ENCODE results near the gene CMIP.
"Not testable (repeated sequence)": the region's sequence is repeated elsewhere in the genome, so short reads cannot be mapped to it uniquely, and the experiment has no call there.

Gene CMIP

DNA sequence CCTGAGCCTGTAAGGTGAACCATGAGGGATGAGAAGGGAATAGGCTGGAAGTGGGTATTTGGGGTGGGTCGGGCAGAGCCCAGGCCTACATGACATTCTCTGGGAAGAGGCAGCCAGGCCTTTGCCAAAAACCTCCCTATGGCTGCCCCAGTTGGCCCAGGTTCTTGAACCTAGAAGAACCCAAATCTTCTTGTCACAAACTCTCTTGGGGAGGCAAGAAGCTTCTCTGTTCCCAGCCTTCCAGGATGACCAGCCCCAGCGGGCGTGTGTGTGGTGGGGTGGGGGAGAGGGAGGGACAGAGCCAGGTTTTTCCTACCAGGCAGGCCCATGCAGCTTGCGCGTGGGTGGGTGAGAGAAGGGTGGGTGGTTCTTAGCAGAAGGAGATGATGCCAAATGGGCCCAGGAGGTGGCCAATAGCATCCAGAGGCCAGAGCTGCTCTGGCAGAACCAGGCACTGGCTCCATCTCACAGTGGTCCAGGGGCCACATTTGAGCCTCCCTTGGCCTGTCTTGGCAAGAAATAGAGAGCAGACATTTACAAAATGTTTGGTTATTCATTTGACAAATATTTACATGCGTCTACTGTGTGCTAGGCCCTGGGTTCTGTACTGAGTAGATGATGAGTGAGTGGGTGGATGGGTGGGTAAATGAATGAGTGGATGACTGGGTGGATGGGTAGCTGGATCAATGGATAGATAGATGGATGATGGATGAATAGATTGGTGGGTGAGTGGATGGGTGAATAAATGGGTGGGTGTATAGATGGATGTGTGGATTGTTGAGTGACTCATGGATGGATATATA is 290.2 kb downstream of the CMIP start:
- H3K4me3 ChIP-seq (ENCODE audit: low read length) = no peak overlapping the region
- no peak for TF ChIP-seq ZNF274 (IDR thresholded peaks at IDR 0.05; ENCODE audit: low read depth, low read length)

GRCh38 chr16:81737885-81738536 is 293.4 kb downstream of the CMIP start:
- TF ChIP-seq ZNF274 (IDR thresholded peaks at IDR 0.05; ENCODE audit: low read depth, low read length) = no peak
- peak overlapping the region; percentile 4; the same call in 1 of the 2 replicates for H3K4me3 ChIP-seq (ENCODE audit: low read length)

- no peak for TF ChIP-seq ZNF274 (IDR thresholded peaks at IDR 0.05; ENCODE audit: low read depth, low read length)
- no peak overlapping the region; the same call in 1 of the 2 replicates for H3K4me3 ChIP-seq (ENCODE audit: low read length)
Observed at GRCh38 chr16:81738783-81739496, 294.3 kb downstream of the CMIP start.

DNA sequence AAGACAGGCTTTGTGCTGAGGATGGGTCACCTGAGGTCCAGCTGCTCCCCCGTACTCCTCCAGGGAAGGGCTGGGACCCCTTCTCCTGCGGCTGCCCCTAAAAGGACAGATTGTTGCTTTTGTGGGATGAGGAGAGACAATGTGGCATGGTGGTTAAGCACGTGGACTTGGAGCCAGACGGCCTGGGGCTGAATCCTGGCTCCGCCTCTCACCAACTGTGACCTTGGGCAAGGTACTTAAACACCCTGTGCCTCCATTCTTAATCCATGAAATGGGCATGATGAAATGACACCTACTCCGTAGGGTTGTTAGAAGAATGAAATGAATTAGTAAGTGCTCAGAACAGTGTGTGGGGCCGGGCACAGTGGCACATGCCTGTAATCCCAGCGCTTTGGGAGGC is 294.9 kb downstream of the CMIP start:
- no peak overlapping the region; the same call in 1 of the 2 replicates for H3K4me3 ChIP-seq (ENCODE audit: low read length)
- TF ChIP-seq ZNF274 (IDR thresholded peaks at IDR 0.05; ENCODE audit: low read depth, low read length) = no peak

DNA sequence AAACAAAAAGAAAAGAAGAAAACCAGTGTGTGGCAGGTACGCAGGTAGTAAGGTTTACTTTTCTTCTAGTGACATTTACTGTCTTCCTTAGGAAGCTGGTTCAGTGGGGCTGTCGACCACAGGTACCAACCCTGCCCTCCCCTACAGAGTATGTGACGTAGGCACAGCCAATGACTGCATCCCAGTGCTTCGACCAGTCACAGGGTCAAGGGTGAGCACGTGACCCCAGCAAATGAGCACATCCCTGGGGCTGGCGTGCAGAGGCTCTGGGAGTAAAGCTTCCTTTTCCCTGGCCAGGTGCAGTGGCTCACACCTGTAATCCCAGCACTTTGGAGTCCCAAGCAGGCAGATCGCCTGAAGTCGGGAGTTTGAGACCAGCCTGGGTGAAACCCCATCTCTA is 295.6 kb downstream of the CMIP start:
- TF ChIP-seq ZNF274 (IDR thresholded peaks at IDR 0.05; ENCODE audit: low read depth, low read length) = no peak
- H3K4me3 ChIP-seq (ENCODE audit: low read length) = peak overlapping the region; percentile 2; the same call in 1 of the 2 replicates

GRCh38 chr16:81741430-81741770 is 296.8 kb downstream of the CMIP start:
- not testable (repeated sequence) for H3K4me3 ChIP-seq (ENCODE audit: low read length)

GRCh38 chr16:81744385-81744784 is 299.8 kb downstream of the CMIP start:
- no peak overlapping the region for H3K4me3 ChIP-seq (ENCODE audit: low read length)
- no peak for TF ChIP-seq ZNF274 (IDR thresholded peaks at IDR 0.05; ENCODE audit: low read depth, low read length)

DNA sequence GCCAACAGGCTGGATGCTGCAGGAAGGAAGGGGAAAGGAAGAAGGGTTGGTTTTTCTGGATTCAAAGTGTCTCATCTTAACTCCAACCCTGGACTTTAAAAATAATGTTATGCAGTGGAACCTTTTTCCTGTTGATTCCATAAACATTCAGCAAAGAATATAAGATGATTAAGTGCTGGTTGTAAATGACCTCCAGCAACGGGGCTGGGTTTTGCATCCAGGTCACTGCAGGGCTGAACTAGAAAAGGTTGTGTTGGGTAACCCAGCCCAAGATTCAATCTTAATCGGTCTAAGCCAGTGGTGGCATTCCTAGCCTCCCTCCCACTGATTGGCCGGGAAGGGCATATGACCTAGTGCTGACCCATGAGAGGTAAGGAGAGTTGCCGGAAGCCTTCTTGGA is 300.3 kb downstream of the CMIP start:
- H3K4me3 ChIP-seq (ENCODE audit: low read length) = no peak overlapping the region
- TF ChIP-seq ZNF274 (IDR thresholded peaks at IDR 0.05; ENCODE audit: low read depth, low read length) = no peak

- H3K4me3 ChIP-seq (ENCODE audit: low read length) = peak overlapping the region; percentile 42; the same call in 1 of the 2 replicates
- no peak for TF ChIP-seq ZNF274 (IDR thresholded peaks at IDR 0.05; ENCODE audit: low read depth, low read length)
Observed at GRCh38 chr16:81745704-81746558, 301.3 kb downstream of the CMIP start.

GRCh38 chr16:81746566-81746965 is 302.0 kb downstream of the CMIP start:
- peak overlapping the region; percentile 32; the same call in 1 of the 2 replicates for H3K4me3 ChIP-seq (ENCODE audit: low read length)
- no peak for TF ChIP-seq ZNF274 (IDR thresholded peaks at IDR 0.05; ENCODE audit: low read depth, low read length)

- H3K4me3 ChIP-seq (ENCODE audit: low read length) = no peak overlapping the region; the same call in 1 of the 2 replicates
- TF ChIP-seq ZNF274 (IDR thresholded peaks at IDR 0.05; ENCODE audit: low read depth, low read length) = no peak
Observed at GRCh38 chr16:81748476-81749198, 304.0 kb downstream of the CMIP start.

DNA sequence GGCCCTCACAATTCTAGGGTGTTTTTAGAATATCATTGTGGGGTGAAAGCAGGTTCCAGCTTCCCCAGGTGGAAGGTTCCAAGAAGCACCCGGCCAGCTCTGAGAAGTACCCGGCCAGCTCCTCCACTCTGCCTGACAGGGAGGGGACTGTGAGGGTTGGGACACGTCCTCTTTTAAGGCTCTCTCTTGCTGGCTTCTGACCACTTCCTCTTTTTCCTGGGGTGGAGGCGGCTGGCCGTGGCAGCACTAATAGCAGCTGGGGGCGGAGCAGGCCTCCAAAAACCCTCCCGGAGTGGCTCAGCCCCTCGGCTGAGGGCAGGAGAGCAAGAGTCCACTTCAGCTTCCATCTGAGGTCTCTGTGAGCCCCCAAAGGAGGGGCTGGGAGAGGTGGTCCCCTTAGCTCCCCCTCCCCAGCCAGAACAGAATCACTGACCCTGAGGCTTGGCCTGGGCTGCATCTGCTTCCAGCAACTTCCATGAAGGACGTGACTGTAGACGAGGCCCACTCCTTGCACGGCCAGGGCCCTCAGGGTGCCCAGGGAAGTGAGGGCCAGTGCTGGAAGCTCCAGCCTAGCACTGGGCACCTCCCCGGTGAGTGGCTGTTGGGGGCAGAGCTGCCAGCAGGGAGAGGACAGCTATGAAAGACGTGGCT is 307.7 kb downstream of the CMIP start:
- TF ChIP-seq ZNF274 (IDR thresholded peaks at IDR 0.05; ENCODE audit: low read depth, low read length) = no peak
- no peak overlapping the region; the same call in 1 of the 2 replicates for H3K4me3 ChIP-seq (ENCODE audit: low read length)

DNA sequence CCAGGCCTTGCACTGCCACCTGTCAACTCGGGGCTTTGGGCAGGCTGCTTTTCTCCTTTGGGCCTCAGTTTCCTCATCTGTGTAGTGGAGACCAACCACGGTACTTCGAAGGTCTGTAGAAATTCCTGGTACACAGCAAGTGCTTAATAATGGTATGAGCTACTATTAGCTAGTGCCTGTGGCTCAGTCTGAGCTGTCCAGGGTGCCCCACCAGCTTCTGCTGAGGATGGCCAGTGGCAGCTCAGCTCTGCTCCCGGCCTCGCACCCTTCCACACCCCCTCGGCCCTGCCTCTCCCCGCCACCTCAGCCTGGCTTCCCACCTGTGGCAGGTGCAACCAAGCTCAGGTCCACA is 308.2 kb downstream of the CMIP start:
- TF ChIP-seq ZNF274 (IDR thresholded peaks at IDR 0.05; ENCODE audit: low read depth, low read length) = no peak
- H3K4me3 ChIP-seq (ENCODE audit: low read length) = no peak overlapping the region

Data from GM08714 (cell line).